Peyer's patch (tissue), 4 donors: Measurements from ENCODE around the gene AUTS2.

Source experiments
- CTCF ChIP-seq, 6 experiments: fragments of 450-650 bp in 4 of 6; fragments of 200-600 bp in 2 of 6; sonication (generic) in 1 of 6; IDR thresholded peaks; one replicate each; pipeline ENCODE4 v1.5.1; 2017 to 2019; ENCODE audit warnings: antibody characterized with exemption in 6 of 6, mild to moderate bottlenecking in 3 of 6, moderate library complexity in 1 of 6
- POLR2A ChIP-seq, 2 donors: fragments of 450-650 bp; IDR thresholded peaks; one replicate each; pipeline ENCODE4 v1.5.1; 2017; ENCODE audit warnings: antibody characterized with exemption in 2 of 2, mild to moderate bottlenecking in 2 of 2, moderate library complexity in 2 of 2

GRCh38 chr7:69567800-69568199, 30.5 kb upstream of the AUTS2 start:
- TF ChIP-seq CTCF (IDR thresholded peaks at IDR 0.05) (no peak), POLR2A (IDR thresholded peaks at IDR 0.05) (no peak)
